ENCODE data around the gene FGD3. TPM values are rescaled to one million over a fixed set of nuclear protein-coding genes. Genes with fewer than 3 reads are reported as not detected.

The FGD3 gene
- total and polyA plus RNA-seq, 4 donors: 5.8 to 17.2 (median 10.8) TPM

- Histone ChIP-seq H3K36me3 (ENCODE audit: control insufficient read depth, insufficient read depth, low read length) (no peaks in the 10 kb centered on the region), H3K27ac (ENCODE audit: low read depth, low read length) (no peak overlapping the region), H3K27me3 (ENCODE audit: control insufficient read depth, insufficient read depth, low read length) (no peaks in the 10 kb centered on the region), H3K4me3 (ENCODE audit: low read depth, low read length) (no peak overlapping the region), H3K4me1 (ENCODE audit: control insufficient read depth, insufficient read depth, low read length) (peaks cover 28% of the 10 kb centered on the region), H3K9me3 (ENCODE audit: control insufficient read depth, insufficient read depth, low read length) (no peaks in the 10 kb centered on the region)
- 76% methylated on average over 7 of the region's 10 CpGs for WGBS (ENCODE audit: insufficient coverage)
- DNase-seq (ENCODE audit: low read depth in 4 of 6, low spot score in 6 of 6): no peak
Measured at GRCh38 chr9:92954049-92954861, 6.9 kb downstream of the FGD3 start.

GRCh38 chr9:92954886-92955285 is 7.6 kb downstream of the FGD3 start:
- 91% methylated on average over 9 of the region's 9 CpGs for whole genome bisulfite sequencing (ENCODE audit: insufficient coverage)
- H3K27me3 ChIP-seq (ENCODE audit: control insufficient read depth, insufficient read depth, low read length): no peaks in the 10 kb centered on the region
- H3K36me3 ChIP-seq (ENCODE audit: control insufficient read depth, insufficient read depth, low read length): no peaks in the 10 kb centered on the region
- H3K4me1 ChIP-seq (ENCODE audit: control insufficient read depth, insufficient read depth, low read length): peaks cover 21% of the 10 kb centered on the region
- no peak for DNase-seq (ENCODE audit: low read depth in 4 of 6, low spot score in 6 of 6)
- no peak overlapping the region for H3K27ac ChIP-seq (ENCODE audit: low read depth, low read length)
- H3K9me3 ChIP-seq (ENCODE audit: control insufficient read depth, insufficient read depth, low read length): no peaks in the 10 kb centered on the region
- no peak overlapping the region for H3K4me3 ChIP-seq (ENCODE audit: low read depth, low read length)

DNA sequence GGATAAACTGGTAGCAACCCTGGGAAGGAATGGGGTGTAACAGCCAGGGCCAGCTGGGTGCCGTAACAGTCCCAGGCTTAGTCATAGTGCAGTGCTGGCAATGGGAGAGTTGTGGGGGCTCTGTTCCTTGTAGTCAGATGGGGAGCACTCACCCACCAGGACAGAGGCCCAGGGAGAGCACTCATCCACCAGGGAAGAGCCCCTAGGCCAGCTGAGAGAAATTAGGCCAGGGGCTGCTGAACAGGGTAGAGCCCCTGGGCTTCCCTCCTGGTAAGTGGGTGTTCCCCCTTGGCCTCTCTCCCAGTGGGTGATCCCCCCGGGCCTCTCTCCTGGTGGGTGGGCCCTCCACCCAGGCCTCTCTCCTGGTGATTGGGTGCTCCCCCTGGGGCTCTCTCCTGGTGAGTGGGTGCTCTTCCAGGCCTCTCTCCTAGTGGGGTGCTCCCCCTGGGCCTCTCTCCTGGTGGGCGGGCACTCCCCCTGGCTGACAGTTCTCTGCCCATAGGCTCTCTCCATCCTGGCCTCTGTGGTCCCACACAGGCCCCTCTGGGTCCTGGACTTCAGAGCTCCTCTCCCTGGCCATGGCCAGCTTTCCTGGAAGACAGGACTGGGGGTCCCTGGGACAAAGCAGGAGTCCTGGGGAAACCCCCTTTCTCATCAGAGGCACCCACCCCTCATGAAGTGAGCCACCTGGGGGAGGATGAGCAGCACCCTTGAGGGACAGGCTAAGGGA is 13.4 kb downstream of the FGD3 start:
- H3K9me3 ChIP-seq (ENCODE audit: control insufficient read depth, insufficient read depth, low read length): no peaks in the 10 kb centered on the region
- WGBS (ENCODE audit: insufficient coverage): 100% methylated on average over 3 of the region's 3 CpGs
- peaks cover 10% of the 10 kb centered on the region for H3K36me3 ChIP-seq (ENCODE audit: control insufficient read depth, insufficient read depth, low read length)
- H3K4me1 ChIP-seq (ENCODE audit: control insufficient read depth, insufficient read depth, low read length): peaks cover 14% of the 10 kb centered on the region
- DNase-seq (ENCODE audit: low read depth in 4 of 6, low spot score in 6 of 6): no peak
- H3K27me3 ChIP-seq (ENCODE audit: control insufficient read depth, insufficient read depth, low read length): no peaks in the 10 kb centered on the region
- no peak overlapping the region for H3K4me3 ChIP-seq (ENCODE audit: low read depth, low read length)
- H3K27ac ChIP-seq (ENCODE audit: low read depth, low read length): no peak overlapping the region

DNA sequence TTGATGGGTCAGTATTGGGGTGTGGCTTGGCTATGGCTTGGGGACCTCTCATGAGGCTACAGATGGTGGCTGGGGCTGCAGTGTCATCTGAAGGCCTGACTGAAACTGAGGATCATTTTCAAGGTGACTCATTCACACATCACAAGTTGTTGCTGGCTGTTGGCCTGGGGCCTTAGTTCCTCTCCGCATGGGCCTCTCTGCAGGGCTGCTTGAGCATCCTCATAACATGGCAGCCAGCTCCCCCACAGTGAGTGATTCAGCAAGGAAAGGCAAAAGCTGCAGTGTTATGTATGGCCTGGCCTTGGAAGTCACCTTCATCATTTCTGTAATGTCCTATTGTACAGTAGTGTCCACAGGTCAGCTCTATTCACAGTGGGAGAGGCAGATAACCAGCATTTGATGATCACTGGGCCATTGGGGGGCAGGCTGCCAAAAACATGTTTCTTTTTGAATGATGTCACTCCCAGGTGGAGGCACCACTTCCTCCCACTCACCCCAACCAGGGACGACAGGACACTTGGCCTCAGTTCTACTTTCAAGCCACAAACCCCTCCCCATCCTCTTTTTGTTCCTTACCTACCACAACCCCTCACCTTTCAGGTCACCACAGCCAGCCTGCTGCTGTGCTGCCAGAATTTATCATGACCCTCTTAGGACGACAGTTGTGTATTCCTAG is 14.4 kb downstream of the FGD3 start:
- no peak overlapping the region for H3K4me3 ChIP-seq (ENCODE audit: low read depth, low read length)
- H3K27ac ChIP-seq (ENCODE audit: low read depth, low read length): no peak overlapping the region
- 80% methylated on average over 2 of the region's 3 CpGs for WGBS (ENCODE audit: insufficient coverage)
- no peaks in the 10 kb centered on the region for H3K27me3 ChIP-seq (ENCODE audit: control insufficient read depth, insufficient read depth, low read length)
- DNase-seq (ENCODE audit: low read depth in 4 of 6, low spot score in 6 of 6): no peak
- H3K36me3 ChIP-seq (ENCODE audit: control insufficient read depth, insufficient read depth, low read length): peaks cover 16% of the 10 kb centered on the region
- H3K9me3 ChIP-seq (ENCODE audit: control insufficient read depth, insufficient read depth, low read length): no peaks in the 10 kb centered on the region
- H3K4me1 ChIP-seq (ENCODE audit: control insufficient read depth, insufficient read depth, low read length): peaks cover 15% of the 10 kb centered on the region

DNA sequence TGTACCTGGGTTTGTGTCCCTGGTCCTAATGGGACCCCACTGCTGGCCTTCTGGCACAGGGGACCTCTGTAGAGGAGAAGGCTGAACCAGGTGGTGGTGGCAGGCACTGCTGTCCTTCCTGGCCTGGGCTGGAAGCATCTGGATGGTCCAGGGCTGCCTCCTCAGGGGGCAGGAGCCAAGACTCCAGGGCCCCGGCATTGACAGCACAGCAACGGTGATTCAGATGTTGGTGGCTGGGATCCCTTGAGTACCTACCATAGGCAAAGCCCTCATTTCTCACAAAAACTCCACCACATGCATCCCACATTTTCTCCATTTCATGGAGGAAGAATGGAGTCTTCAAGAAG is 15.0 kb downstream of the FGD3 start:
- H3K9me3 ChIP-seq (ENCODE audit: control insufficient read depth, insufficient read depth, low read length): no peaks in the 10 kb centered on the region
- H3K27me3 ChIP-seq (ENCODE audit: control insufficient read depth, insufficient read depth, low read length): no peaks in the 10 kb centered on the region
- peaks cover 15% of the 10 kb centered on the region for H3K4me1 ChIP-seq (ENCODE audit: control insufficient read depth, insufficient read depth, low read length)
- no CpG with 5 or more reads among the region's 2 CpGs for WGBS (ENCODE audit: insufficient coverage)
- peaks cover 16% of the 10 kb centered on the region for H3K36me3 ChIP-seq (ENCODE audit: control insufficient read depth, insufficient read depth, low read length)
- DNase-seq (ENCODE audit: low read depth in 4 of 6, low spot score in 6 of 6): no peak
- no peak overlapping the region for H3K27ac ChIP-seq (ENCODE audit: low read depth, low read length)
- H3K4me3 ChIP-seq (ENCODE audit: low read depth, low read length): no peak overlapping the region

DNA sequence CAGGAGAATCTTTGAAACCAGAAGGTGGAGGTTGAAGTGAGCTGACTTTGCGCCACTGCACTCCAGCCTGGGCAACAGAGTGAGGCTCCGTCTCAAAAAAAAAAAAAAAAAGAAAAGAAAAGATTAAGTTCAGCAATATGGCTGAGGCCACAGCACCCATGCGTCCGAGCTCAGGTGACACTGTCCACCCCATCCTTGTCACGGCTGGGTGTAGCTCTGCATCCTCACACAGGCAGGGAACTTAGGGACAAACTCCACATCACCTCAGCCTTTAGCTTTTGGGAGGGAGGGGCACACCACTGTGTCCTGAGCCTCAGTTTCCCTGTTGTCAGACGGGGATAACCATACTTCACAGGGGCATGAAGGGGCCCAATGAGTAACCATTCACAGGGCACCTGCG is 15.5 kb downstream of the FGD3 start:
- Histone ChIP-seq H3K4me3 (ENCODE audit: low read depth, low read length) (no peak overlapping the region), H3K4me1 (ENCODE audit: control insufficient read depth, insufficient read depth, low read length) (peaks cover 15% of the 10 kb centered on the region), H3K9me3 (ENCODE audit: control insufficient read depth, insufficient read depth, low read length) (no peaks in the 10 kb centered on the region), H3K27ac (ENCODE audit: low read depth, low read length) (no peak overlapping the region), H3K36me3 (ENCODE audit: control insufficient read depth, insufficient read depth, low read length) (peaks cover 16% of the 10 kb centered on the region), H3K27me3 (ENCODE audit: control insufficient read depth, insufficient read depth, low read length) (no peaks in the 10 kb centered on the region)
- 89% methylated on average over 5 of the region's 7 CpGs for WGBS (ENCODE audit: insufficient coverage)
- DNase-seq (ENCODE audit: low read depth in 4 of 6, low spot score in 6 of 6): no peak

DNA sequence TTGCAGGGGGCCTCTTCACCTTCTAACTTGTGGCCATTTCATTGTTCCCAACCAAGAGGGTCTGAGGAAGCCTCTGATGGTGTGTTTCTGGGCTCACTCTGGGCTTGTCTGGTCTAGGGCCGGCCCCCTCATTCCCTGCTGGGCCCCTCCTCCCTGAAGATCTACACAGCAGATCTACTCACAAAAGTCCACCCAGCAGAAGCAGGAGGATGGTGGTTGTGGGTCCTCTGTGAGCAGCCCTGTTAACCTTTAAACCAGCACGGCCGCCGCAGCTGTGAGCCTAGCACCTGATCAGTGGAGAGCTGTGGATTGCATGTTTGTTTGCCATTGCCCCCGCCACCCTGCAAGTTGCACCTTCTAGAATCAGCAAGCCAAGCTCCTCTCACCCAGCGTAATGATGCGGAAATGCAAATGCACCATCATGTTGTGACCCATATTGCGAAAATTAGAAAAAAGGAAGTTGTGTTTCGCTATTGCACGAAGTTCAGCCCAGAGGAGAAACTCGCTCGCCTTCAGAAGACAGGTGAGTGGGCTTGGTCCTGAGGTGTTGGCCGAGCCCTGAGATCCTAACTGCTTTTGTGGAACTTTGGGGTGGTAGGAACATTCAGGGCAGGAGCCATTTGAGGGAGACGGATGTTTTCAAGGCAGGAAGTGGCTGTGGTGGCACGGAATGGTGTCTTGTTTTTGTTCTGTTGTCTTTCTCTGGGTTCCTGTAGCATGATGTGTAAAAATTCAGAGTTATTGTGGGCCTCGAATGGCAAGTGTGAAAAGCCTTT is 16.7 kb downstream of the FGD3 start:
- no peaks in the 10 kb centered on the region for H3K9me3 ChIP-seq (ENCODE audit: control insufficient read depth, insufficient read depth, low read length)
- H3K27me3 ChIP-seq (ENCODE audit: control insufficient read depth, insufficient read depth, low read length): no peaks in the 10 kb centered on the region
- peaks cover 17% of the 10 kb centered on the region for H3K4me1 ChIP-seq (ENCODE audit: control insufficient read depth, insufficient read depth, low read length)
- peaks cover 16% of the 10 kb centered on the region for H3K36me3 ChIP-seq (ENCODE audit: control insufficient read depth, insufficient read depth, low read length)
- no peak for DNase-seq (ENCODE audit: low read depth in 4 of 6, low spot score in 6 of 6)
- WGBS (ENCODE audit: insufficient coverage): 78% methylated on average over 10 of the region's 16 CpGs
- no peak overlapping the region for H3K27ac ChIP-seq (ENCODE audit: low read depth, low read length)
- H3K4me3 ChIP-seq (ENCODE audit: low read depth, low read length): no peak overlapping the region

DNA sequence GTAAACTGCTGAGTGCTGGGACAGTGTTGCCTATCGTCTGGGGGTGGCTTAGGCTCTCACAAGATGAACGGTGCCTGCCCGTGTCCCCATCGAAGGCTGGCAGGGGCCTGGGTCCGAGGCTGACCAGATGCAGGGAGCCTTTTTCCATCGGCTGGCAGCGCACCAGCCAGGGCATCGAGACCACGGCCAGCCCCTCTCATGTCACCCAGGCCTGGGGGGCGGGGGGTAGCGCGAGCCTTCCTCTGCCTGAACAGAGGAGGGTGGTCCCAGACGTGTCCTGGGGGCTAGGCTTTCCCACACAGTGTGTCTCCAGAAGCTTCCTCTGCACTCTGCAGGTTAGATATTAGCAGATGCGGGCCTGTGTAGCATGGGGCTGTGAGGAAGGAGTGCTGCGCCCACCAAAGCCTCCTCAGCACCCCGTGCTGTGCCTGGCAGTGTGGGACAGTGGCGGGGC is 17.3 kb downstream of the FGD3 start:
- no peak for DNase-seq (ENCODE audit: low read depth in 4 of 6, low spot score in 6 of 6)
- Histone ChIP-seq H3K27me3 (ENCODE audit: control insufficient read depth, insufficient read depth, low read length) (no peaks in the 10 kb centered on the region), H3K36me3 (ENCODE audit: control insufficient read depth, insufficient read depth, low read length) (peaks cover 16% of the 10 kb centered on the region), H3K4me1 (ENCODE audit: control insufficient read depth, insufficient read depth, low read length) (peaks cover 22% of the 10 kb centered on the region), H3K9me3 (ENCODE audit: control insufficient read depth, insufficient read depth, low read length) (no peaks in the 10 kb centered on the region), H3K27ac (ENCODE audit: low read depth, low read length) (no peak overlapping the region), H3K4me3 (ENCODE audit: low read depth, low read length) (no peak overlapping the region)
- 75% methylated on average over 16 of the region's 17 CpGs for WGBS (ENCODE audit: insufficient coverage)

GRCh38 chr9:92965061-92965758 is 17.9 kb downstream of the FGD3 start:
- no peak for DNase-seq (ENCODE audit: low read depth in 4 of 6, low spot score in 6 of 6)
- no peaks in the 10 kb centered on the region for H3K9me3 ChIP-seq (ENCODE audit: control insufficient read depth, insufficient read depth, low read length)
- H3K27ac ChIP-seq (ENCODE audit: low read depth, low read length): no peak overlapping the region
- peaks cover 28% of the 10 kb centered on the region for H3K4me1 ChIP-seq (ENCODE audit: control insufficient read depth, insufficient read depth, low read length)
- no peak overlapping the region for H3K4me3 ChIP-seq (ENCODE audit: low read depth, low read length)
- no peaks in the 10 kb centered on the region for H3K27me3 ChIP-seq (ENCODE audit: control insufficient read depth, insufficient read depth, low read length)
- WGBS (ENCODE audit: insufficient coverage): 71% methylated on average over 19 of the region's 19 CpGs
- peaks cover 16% of the 10 kb centered on the region for H3K36me3 ChIP-seq (ENCODE audit: control insufficient read depth, insufficient read depth, low read length)

Measured in spinal cord (tissue), 10 donors.